Raji (cell line): ENCODE results near the gene GPR17.

Source experiments
- POLR2A ChIP-seq: IDR thresholded peaks from 2 replicates; pipeline ENCODE4 v1.6.1; 2011; ENCODE audit warnings: low read depth, low read length, control low read depth; ENCODE audit not compliant: insufficient read depth

GPR17 gene

DNA sequence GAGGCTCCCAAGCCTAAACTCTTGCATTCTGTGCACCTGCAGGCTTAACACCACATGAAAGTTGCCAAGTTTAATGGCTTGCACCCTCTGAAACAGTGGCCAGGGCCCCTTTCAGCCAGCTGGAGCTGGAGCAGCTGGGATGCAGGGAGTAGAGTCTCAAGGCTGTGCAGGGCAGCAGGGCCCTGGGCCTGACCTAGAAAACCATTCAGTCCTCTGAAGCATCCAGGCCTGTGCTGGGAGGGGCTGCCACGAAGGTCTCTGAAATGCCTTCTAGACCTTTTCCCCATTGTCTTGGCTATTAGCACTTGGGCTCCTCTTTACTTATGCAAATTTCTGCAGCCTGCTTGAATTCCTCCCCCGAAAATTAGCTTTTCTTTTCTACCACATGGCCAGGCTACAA, 44.7 kb downstream of the GPR17 start:
- TF ChIP-seq POLR2A = no peak

DNA sequence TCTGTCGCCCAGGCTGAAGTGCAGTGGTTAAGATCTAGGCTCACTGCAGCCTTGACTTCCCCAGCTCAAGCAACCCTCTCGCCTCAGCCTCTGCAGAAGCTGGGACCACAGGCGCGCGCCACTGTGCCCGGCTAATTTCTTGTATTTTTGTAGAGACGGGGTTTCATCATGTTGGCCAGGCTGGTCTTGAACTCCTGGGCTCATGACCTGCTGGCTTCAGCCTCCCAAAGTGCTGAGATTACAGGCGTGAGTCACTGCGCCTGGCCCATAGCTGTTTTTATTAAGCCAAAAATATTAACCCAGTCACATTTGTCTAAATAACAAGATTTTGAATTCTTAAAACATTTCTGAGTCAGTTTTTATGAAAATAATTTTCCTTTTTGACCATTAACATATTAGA, 49.0 kb downstream of the GPR17 start:
- no peak for TF ChIP-seq POLR2A

- no peak for TF ChIP-seq POLR2A
Observed at GRCh38 chr2:127695491-127696472, 49.8 kb downstream of the GPR17 start.

DNA sequence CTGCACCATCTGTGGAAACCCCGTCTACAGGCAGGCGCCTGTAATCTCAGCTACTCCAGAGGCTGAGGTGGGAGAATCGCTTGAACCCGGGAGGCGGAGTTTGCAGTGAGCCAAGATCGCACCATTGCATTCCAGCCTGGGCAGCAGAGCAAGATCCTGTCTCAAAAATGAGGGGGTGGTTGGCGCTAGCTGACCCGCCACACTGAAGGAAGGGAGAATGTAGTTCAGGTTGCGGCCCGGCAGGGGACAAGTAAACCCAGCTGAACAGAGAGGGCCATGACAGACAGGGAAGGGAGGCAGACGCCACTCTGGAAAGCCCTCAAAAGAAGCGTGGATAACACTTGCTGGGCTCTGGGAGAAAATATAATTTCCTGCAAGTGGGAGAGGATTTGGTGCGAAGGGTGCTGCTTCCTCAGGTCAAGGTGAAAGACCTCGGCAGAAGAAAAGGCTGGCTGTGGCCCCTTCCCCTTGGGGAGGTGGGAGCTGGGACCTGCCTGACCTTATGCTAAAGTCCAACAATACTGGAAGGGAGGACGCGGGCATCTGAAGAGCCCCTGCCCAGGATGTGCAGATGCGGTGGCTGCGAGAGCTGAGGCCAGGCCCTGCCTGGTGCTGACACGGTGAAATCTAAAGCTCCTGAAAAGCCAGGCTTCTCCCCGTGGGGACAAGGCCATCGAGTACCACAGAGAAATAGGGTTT, 51.7 kb downstream of the GPR17 start:
- no peak for TF ChIP-seq POLR2A

GRCh38 chr2:127698553-127699355, 52.8 kb downstream of the GPR17 start:
- no peak for TF ChIP-seq POLR2A

- no peak for TF ChIP-seq POLR2A
Observed at GRCh38 chr2:127700527-127701192, 54.7 kb downstream of the GPR17 start.

- peak; percentile 96 for TF ChIP-seq POLR2A
Observed at GRCh38 chr2:127701193-127701650, 55.3 kb downstream of the GPR17 start, which contains the start of gene SFT2D3. Gene SFT2D3, plus strand, starts transcription at chr2:127701497. Its CDS starts 32 bp downstream, at chr2:127701529.

- no peak; the same call in 1 of the 2 replicates for TF ChIP-seq POLR2A
Observed at GRCh38 chr2:127701651-127702394, 55.9 kb downstream of the GPR17 start.
